SKM-1 treated with dmso at 0.1 percent for 144 hours (cell line): Measurements from ENCODE around the gene SEC14L6.

Experiments used
- DNase-seq: peaks from one replicate; lab custom pipeline; 2025; ENCODE audit not compliant: unreplicated experiment; lab: John Stamatoyannopoulos, UW

Gene SEC14L6

DNA sequence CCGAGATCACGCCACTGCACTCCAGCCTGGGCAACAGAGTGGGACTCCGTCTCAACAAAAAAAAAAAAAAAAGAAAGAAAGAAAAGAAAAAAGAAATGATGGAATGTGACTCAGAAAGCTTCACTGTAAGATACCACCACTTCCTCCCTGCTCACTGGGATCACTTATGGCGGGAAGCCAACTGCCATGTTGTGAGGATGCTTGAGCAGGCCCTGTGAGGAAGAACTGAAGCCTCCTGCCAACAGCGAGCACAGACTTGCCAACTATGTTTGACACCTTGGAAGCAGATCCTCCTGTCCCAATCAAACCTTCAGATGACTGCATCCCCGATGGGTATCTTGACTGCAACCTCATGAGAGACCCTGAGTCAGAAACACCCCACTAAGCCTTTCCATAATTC is 8.3 kb downstream of the SEC14L6 start:
- DNase-seq, result no peak

GRCh38 chr22:30537083-30537731 is 9.3 kb downstream of the SEC14L6 start:
- no peak for DNase-seq

DNA sequence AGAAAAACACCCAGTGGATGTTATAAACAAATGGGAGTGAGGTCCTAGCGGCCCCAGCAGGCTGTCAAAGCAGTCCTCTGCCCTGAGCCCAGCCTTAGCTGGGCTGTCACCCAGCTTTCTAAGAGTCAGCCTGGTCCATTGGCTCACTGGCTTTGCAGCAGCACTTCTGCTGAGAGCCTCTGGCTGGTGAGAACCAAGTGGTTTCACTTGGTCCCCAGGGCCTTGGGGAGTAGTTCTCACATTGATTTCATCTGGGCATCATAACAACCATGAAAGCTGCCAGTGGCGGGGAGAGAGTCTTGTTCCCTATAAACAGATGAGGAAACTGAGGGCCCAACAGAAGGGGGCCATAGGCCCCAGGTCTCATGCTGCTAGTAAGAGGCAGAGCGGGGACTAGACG is 11.4 kb downstream of the SEC14L6 start:
- DNase-seq, result no peak

DNA sequence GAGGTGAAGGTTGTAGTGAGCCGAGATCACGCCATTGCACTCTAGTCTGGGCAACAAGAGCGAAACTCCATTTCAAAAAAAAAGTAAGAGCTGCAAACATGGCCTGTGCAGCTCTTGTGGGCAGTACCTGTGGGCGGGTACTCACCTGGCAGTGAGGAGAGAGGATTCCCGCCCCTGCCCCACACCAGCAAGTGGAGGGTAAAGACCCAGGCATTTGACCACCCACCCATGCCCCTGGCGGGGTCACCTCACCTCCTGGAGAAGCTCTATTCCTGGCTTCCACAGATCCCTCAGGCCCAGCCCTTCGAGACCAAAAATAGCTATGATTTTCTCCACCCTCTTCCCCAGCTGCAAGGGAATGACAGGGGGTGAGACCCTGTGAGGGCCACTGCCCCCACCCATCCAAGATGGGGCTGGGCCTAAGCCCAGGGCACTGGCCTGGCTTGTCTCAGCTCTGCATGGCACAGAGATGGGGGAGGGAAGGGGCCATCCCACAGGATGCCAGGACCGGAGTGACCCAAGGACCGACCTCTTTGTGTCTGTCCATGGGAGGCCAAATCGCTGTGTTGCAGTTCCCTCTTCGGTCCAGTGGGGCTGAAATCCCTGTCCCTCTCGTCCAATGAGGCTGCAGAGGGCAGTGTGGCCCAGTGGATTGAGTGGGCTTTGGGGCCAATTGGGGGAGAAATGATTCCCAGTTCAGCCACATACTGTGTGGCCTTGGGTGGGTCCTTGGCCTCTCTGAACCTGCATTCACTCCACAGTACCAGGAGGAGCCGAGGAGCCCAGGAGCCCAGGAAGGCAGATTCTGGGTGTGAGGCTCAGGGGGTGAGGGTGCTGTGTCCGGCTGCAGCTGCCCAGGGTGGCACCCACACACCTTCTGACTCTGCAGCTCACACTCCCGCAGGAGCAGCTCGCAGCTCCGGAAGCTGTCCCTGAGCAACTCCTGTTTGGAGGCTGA is 14.6 kb downstream of the SEC14L6 start:
- DNase-seq, result no peak

DNA sequence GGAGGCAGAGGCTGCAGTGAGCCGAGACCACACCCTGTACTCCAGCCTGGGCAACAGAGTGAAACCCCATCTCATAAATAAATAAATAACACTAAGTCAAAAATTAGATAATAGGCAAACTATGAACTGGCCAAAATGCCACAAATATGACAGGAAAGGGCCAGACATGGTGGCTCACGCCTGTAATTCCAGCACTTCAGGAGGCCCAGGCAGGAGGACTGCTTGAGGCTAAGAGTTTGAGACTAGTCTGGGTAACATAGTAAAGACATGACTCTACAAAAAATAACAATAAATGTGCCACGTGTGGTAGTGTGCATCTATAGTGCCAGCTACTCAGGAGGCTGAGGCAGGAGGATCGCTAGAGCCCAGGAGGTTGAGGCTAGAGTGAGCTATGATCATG is 19.9 kb downstream of the SEC14L6 start:
- DNase-seq, result no peak

DNA sequence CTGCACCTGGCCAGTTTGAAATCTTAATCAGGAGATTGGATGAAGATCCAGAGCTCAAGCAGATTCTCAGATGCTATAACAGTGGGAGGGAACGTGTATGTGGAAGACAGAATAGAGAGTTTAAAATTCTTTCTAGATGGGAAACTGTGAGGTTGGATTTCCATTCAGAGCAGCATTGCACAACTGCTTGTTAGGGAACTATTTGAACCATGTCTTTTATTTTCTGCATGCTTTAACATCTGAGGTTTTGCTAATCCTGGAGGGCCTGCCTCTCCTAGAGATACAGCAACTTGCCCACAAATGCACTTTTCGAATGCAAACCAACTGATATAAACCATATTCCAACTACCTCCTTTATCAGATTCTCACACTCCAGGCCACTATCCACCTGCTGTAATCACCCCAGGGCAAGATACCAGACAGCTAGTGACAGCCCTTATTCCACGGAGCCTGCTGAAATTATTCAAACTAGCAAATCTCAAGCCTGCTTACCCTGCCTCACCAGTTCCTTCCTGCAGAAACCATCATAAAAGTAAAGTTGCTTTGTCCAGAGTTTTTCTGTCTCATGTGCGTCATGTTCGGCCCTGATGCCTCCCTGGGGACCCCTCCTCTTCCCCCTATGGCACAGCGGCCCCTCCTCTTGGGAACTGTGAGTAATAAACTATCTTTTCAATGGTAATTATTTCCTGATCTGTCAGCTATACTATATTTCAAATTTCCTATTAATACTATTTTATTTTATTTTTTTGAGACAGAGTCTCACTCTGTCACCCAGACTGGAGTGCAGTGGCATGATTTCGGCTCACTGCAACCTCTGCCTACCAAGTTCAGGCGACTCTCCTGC is 22.7 kb downstream of the SEC14L6 start:
- no peak for DNase-seq

DNA sequence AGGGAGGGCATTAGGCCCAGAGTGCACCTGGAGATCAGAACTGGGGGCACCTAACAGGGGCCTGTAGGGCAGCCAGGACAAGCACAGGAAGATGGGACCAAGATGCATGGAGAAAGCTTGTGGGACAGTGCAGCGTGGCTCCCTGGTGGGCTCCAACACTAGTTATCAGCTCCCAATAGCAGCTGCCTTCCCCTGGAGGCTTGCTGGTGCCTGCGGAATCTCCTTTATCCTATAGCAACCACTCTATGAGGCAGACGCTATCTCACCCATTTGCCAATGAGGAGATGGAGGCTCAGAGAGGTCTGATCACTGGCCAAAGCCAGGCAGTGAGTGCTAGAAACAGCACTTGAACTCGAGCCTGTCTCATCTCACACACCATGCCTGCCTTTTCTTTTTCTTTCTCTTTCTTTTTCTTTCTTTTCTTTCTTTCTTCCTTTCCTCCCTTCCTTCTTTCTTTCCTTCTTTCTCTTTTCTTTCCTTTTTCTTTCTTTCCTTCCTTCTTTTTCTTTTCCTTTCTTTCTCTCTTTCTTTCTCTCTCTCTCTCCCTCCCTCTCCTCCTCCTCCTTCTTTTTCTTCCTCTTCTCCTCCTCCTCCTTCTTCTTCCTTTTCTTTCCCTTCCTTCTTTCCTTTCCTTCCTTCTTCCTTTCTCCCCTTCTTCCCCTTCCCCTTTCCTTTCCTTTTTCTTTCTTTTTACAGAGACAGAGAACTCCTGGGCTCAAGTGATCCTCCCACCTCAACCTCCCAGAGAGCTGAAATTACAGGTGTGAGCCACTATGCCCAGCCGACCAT is 25.0 kb downstream of the SEC14L6 start:
- no peak for DNase-seq

GRCh38 chr22:30519842-30520425 is 26.6 kb downstream of the SEC14L6 start:
- no peak for DNase-seq

GRCh38 chr22:30516731-30517130 is 29.8 kb downstream of the SEC14L6 start:
- DNase-seq, result no peak

GRCh38 chr22:30516273-30516672 is 30.3 kb downstream of the SEC14L6 start:
- DNase-seq, result no peak

GRCh38 chr22:30514252-30514651 is 32.3 kb downstream of the SEC14L6 start:
- DNase-seq, result no peak

GRCh38 chr22:30513462-30513861 is 33.1 kb downstream of the SEC14L6 start:
- no peak for DNase-seq

- no peak for DNase-seq
Observed at GRCh38 chr22:30511911-30512310, 34.6 kb downstream of the SEC14L6 start.

- DNase-seq, result no peak
Observed at GRCh38 chr22:30511109-30511508, 35.4 kb downstream of the SEC14L6 start.

GRCh38 chr22:30508216-30508615 is 38.3 kb downstream of the SEC14L6 start:
- DNase-seq, result no peak

DNA sequence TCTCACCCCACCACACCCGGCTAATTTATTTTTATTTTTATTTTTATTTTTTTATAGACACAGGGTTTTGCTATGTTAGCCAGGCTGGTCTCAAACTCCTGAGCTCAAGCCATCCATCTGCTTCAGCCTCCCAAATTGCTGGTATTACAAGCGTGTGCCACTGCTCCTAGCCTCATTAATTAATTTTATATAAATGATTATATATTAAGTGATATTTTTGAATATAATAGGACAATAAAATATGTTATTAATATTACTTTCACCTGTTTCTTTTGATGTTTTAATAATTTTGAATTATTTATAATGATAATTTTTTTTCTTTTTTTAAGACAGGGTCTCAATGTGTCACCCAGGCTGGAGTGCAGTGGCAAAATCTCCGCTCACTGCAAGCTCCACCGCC is 38.9 kb downstream of the SEC14L6 start:
- no peak for DNase-seq

GRCh38 chr22:30506507-30506968 is 40.0 kb downstream of the SEC14L6 start:
- DNase-seq, result no peak

DNA sequence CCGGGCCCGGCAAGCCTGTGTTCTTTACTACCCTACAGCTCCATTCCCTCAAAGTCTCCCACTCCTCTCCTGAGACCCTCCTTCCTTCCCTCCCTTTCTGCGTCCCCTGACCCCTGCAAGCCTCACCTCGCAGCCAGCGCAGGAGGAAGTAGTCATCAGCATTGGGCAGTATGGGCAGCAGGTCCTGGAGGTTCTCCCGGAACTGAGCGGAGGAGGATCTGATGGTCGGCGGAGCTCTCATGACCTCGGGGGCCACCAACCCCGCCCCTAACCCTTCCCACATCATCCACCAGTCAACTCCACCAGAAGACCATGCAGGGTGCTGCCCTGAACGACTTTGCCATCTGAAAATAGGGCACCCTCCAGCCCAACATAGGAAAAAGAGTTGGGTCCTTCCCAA is 43.0 kb downstream of the SEC14L6 start:
- no peak for DNase-seq

DNA sequence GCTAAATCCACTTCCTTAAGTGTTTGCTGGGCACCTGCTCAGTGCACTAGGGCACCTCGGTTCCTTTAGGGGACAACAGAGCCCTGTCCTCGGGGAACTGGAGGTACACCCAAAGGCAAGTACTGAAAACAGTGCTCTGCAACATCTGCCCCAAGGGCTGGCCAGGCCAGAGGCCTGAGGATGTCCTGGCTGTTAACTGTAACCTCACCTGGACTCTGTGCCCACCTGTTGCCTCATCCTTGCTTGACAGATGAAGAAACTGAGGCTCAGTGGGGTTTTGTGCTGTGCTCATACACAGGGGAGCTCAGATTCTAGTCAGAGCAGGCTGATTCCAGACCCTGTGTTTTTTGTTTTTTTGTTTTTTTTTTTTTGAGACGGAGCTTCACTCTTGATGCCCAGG is 43.6 kb downstream of the SEC14L6 start:
- no peak for DNase-seq

GRCh38 chr22:30502153-30502552 is 44.4 kb downstream of the SEC14L6 start:
- DNase-seq, result no peak
